H9 (cell line): ENCODE measurements around the gene ITGB3. TPM values are rescaled to one million over a fixed set of nuclear protein-coding genes. Genes with fewer than 3 reads are reported as not detected.

ENCODE experiments used
- DNase-seq: peaks from one replicate; pipeline ENCODE4 v3.0.0-alpha.2; 2017
- H2AFZ ChIP-seq: one replicate; pipeline ENCODE4 v1.6.1; 2013; ENCODE audit warnings: mild to moderate bottlenecking, low read length, control low read depth, moderate library complexity
- H2AK5ac ChIP-seq: 2 replicates; pipeline ENCODE4 v1.6.1; 2013; ENCODE audit warnings: low read length, control low read depth, mixed read lengths; ENCODE audit not compliant: insufficient read length
- H2BK120ac ChIP-seq: one replicate; pipeline ENCODE4 v1.6.1; 2013; ENCODE audit warnings: low read depth, mild to moderate bottlenecking, low read length, control low read depth, inconsistent platforms; ENCODE audit not compliant: poor library complexity, severe bottlenecking
- H2BK12ac ChIP-seq: 2 replicates; pipeline ENCODE4 v1.6.1; 2013; ENCODE audit warnings: low read length, control low read depth, mixed read lengths, low read depth; ENCODE audit not compliant: insufficient read length
- H2BK15ac ChIP-seq: 2 replicates; pipeline ENCODE4 v1.6.1; 2013; ENCODE audit warnings: low read depth, low read length, control low read depth
- H2BK20ac ChIP-seq: one replicate; pipeline ENCODE4 v1.6.1; 2013; ENCODE audit warnings: low read depth, mild to moderate bottlenecking, low read length, control low read depth, inconsistent platforms; ENCODE audit not compliant: poor library complexity, severe bottlenecking
- H2BK5ac ChIP-seq: 2 replicates; pipeline ENCODE4 v1.6.1; 2013; ENCODE audit warnings: low read length, control low read depth, mixed read lengths; ENCODE audit not compliant: insufficient read length
- H3K14ac ChIP-seq: 2 replicates; pipeline ENCODE4 v1.6.1; 2013; ENCODE audit warnings: low read length, control low read depth; ENCODE audit not compliant: insufficient read depth
- H3K18ac ChIP-seq: 2 replicates; pipeline ENCODE4 v1.6.1; 2013; ENCODE audit warnings: low read depth, mild to moderate bottlenecking, mixed read lengths, low read length, control low read depth; ENCODE audit not compliant: insufficient read length
- H3K23ac ChIP-seq: 2 replicates; pipeline ENCODE4 v1.6.1; 2013; ENCODE audit warnings: low read length, control low read depth, mixed read lengths, low read depth; ENCODE audit not compliant: insufficient read length
- H3K23me2 ChIP-seq: 2 replicates; pipeline ENCODE4 v1.6.1; 2013; ENCODE audit warnings: low read depth, mild to moderate bottlenecking, mixed read lengths, low read length, control low read depth; ENCODE audit not compliant: insufficient read length, poor library complexity, severe bottlenecking
- H3K27ac ChIP-seq: 2 replicates; pipeline ENCODE4 v1.5.1; 2013; ENCODE audit warnings: low read length, control low read depth, mixed read lengths, low read depth; ENCODE audit not compliant: insufficient read length
- H3K27me3 ChIP-seq: 2 replicates; pipeline ENCODE4 v1.6.1; 2013; ENCODE audit warnings: low read length, control low read depth, inconsistent platforms; ENCODE audit not compliant: insufficient read depth
- H3K4ac ChIP-seq: 2 replicates; pipeline ENCODE4 v1.6.1; 2013; ENCODE audit warnings: low read depth, mild to moderate bottlenecking, control low read depth, inconsistent platforms, low read length, moderate library complexity
- H3K4me1 ChIP-seq: 2 replicates; pipeline ENCODE4 v1.6.1; 2013; ENCODE audit warnings: low read length, control low read depth, inconsistent platforms; ENCODE audit not compliant: insufficient read depth
- H3K4me2 ChIP-seq: 2 replicates; pipeline ENCODE4 v1.6.1; 2013; ENCODE audit warnings: low read length, control low read depth, mixed read lengths; ENCODE audit not compliant: insufficient read length, insufficient read depth
- H3K56ac ChIP-seq: 2 replicates; pipeline ENCODE4 v1.6.1; 2013; ENCODE audit warnings: low read depth, mild to moderate bottlenecking, mixed read lengths, low read length, control low read depth; ENCODE audit not compliant: insufficient read length
- H3K79me1 ChIP-seq: 2 replicates; pipeline ENCODE4 v1.6.1; 2013; ENCODE audit warnings: low read depth, mild to moderate bottlenecking, moderate library complexity, low read length, control low read depth, inconsistent platforms; ENCODE audit not compliant: insufficient read depth, poor library complexity, severe bottlenecking
- H3K79me2 ChIP-seq: 2 replicates; pipeline ENCODE4 v1.6.1; 2013; ENCODE audit warnings: low read length, control low read depth, inconsistent platforms; ENCODE audit not compliant: insufficient read depth
- H3K9ac ChIP-seq: 2 replicates; pipeline ENCODE4 v1.6.1; 2013; ENCODE audit warnings: low read length, control low read depth, mixed read lengths; ENCODE audit not compliant: insufficient read length; ENCODE audit errors: extremely low read depth
- H3K9me3 ChIP-seq: one replicate; pipeline ENCODE4 v1.6.1; 2013; ENCODE audit warnings: low read depth, low read length, inconsistent platforms; ENCODE audit not compliant: control insufficient read depth
- H3T11ph ChIP-seq: one replicate; pipeline ENCODE4 v1.6.1; 2013; ENCODE audit warnings: mild to moderate bottlenecking, low read length, control low read depth, inconsistent platforms
- H4K20me1 ChIP-seq: one replicate; pipeline ENCODE4 v1.6.1; 2013; ENCODE audit not compliant: control insufficient read depth, insufficient read length, insufficient read depth
- H4K5ac ChIP-seq: 2 replicates; pipeline ENCODE4 v1.6.1; 2013; ENCODE audit warnings: low read depth, mild to moderate bottlenecking, mixed read lengths, low read length, control low read depth; ENCODE audit not compliant: insufficient read length
- H4K8ac ChIP-seq: replicated peaks from 2 replicates; pipeline ENCODE4 v1.6.1; 2013; ENCODE audit warnings: low read length, control low read depth, mixed read lengths, low read depth; ENCODE audit not compliant: insufficient read length
- H4K91ac ChIP-seq: 2 replicates; pipeline ENCODE4 v1.6.1; 2013; ENCODE audit warnings: low read depth, mild to moderate bottlenecking, moderate library complexity, mixed read lengths, low read length, control low read depth; ENCODE audit not compliant: insufficient read length
- H3K27ac Mint-ChIP-seq, 3 experiments: 2 replicates in 2 of 3; 3 replicates in 1 of 3; pipeline ENCODE4 v1.8.0; 2020 to 2021; ENCODE audit warnings: mixed read lengths in 3 of 3, mild to moderate bottlenecking in 1 of 3, moderate library complexity in 1 of 3
- H3K27me3 Mint-ChIP-seq: 2 replicates; pipeline ENCODE4 v1.8.0; 2021; ENCODE audit warnings: low read depth, mild to moderate bottlenecking, moderate library complexity, mixed read lengths
- H3K36me3 Mint-ChIP-seq, 3 experiments: 2 replicates in 2 of 3; 3 replicates in 1 of 3; pipeline ENCODE4 v1.8.0; 2020 to 2021; ENCODE audit warnings: low read depth in 3 of 3, mixed read lengths in 3 of 3; ENCODE audit not compliant: insufficient read depth in 1 of 3
- H3K4me1 Mint-ChIP-seq, 2 experiments: 2 replicates each; pipeline ENCODE4 v1.8.0; 2020; ENCODE audit warnings: mixed read lengths in 2 of 2
- H3K4me3 Mint-ChIP-seq, 2 experiments: 2 replicates in 1 of 2; 3 replicates in 1 of 2; pipeline ENCODE4 v1.8.0; 2020 to 2021; ENCODE audit warnings: mild to moderate bottlenecking in 2 of 2, mixed read lengths in 2 of 2, moderate library complexity in 1 of 2
- H3K9me3 Mint-ChIP-seq, 2 experiments: 2 replicates in 1 of 2; 3 replicates in 1 of 2; pipeline ENCODE4 v1.8.0; 2020; ENCODE audit warnings: mild to moderate bottlenecking in 2 of 2, mixed read lengths in 2 of 2, moderate library complexity in 1 of 2
- CTCF ChIP-seq: fragments of 200-600 bp; sonication (generic); conservative IDR thresholded peaks from 3 replicates; pipeline ENCODE4 v1.8.0; 2021; ENCODE audit warnings: antibody characterized with exemption, mild to moderate bottlenecking
- WGBS: extraction: QIAGEN DNeasy Blood & Tissue Kit; methylation state at CpG from one replicate; pipeline ENCODE4 v1.1.7; 2013; ENCODE audit warnings: missing lambda C conversion rate, low lambda C conversion rate, mixed read lengths; ENCODE audit not compliant: insufficient read length; ENCODE audit errors: extremely low coverage; 5-methylcytosine and 5-hydroxymethylcytosine counted together
- total RNA-seq: library from RNA; stranded (reverse); gene quantifications from 2 replicates; pipeline ENCODE4 v1.2.1, GENCODE V29; 2021

The ITGB3 gene
- total RNA-seq, 1 experiment from 2014 or later: not detected

GRCh38 chr17:47287068-47287467, 33.4 kb downstream of the ITGB3 start:
- no peaks in the 10 kb centered on the region for H3K79me1 ChIP-seq
- H3K4ac ChIP-seq: no peak overlapping the region
- H2BK12ac ChIP-seq: no peak overlapping the region
- no peak overlapping the region for H2BK20ac ChIP-seq
- H3K36me3 Mint-ChIP-seq: no peaks in the 10 kb centered on the region; a peak in 1 of 7 replicates
- no peaks in the 10 kb centered on the region for H3K79me2 ChIP-seq
- peaks cover 10 to 13% of the 10 kb centered on the region in 2 experiments for H3K4me1 Mint-ChIP-seq
- no peaks in the 10 kb centered on the region for H4K20me1 ChIP-seq
- no peak overlapping the region for H2AFZ ChIP-seq
- no peak overlapping the region for H3K4me3 Mint-ChIP-seq
- H4K8ac ChIP-seq: no peak overlapping the region
- peaks cover 7% of the 10 kb centered on the region; the same call in 1 of the 2 replicates for H3K27me3 Mint-ChIP-seq
- no peak overlapping the region for H3K27ac ChIP-seq
- no peak for DNase-seq
- H4K91ac ChIP-seq: no peak overlapping the region
- H3K4me2 ChIP-seq: no peak overlapping the region
- H3K18ac ChIP-seq: no peak overlapping the region
- H3K27me3 ChIP-seq: no peaks in the 10 kb centered on the region
- no peak overlapping the region for H3K14ac ChIP-seq
- H2BK15ac ChIP-seq: no peak overlapping the region
- H2BK5ac ChIP-seq: no peak overlapping the region
- H2AK5ac ChIP-seq: no peak overlapping the region
- no peak overlapping the region for H3T11ph ChIP-seq
- no peak overlapping the region for H3K9ac ChIP-seq
- no peaks in the 10 kb centered on the region for H3K9me3 Mint-ChIP-seq
- no peak for TF ChIP-seq CTCF
- no CpG with 5 or more reads among the region's 4 CpGs for WGBS
- H3K56ac ChIP-seq: no peak overlapping the region
- H3K9me3 ChIP-seq: no peaks in the 10 kb centered on the region
- H4K5ac ChIP-seq: no peak overlapping the region
- H2BK120ac ChIP-seq: no peak overlapping the region
- H3K4me1 ChIP-seq: no peaks in the 10 kb centered on the region
- H3K23ac ChIP-seq: no peak overlapping the region
- H3K23me2 ChIP-seq: no peaks in the 10 kb centered on the region
- no peak overlapping the region for H3K27ac Mint-ChIP-seq
